ENCODE results near the gene CCNY.

GRCh38 chr10:35567951-35568350 lies 231.6 kb downstream of the CCNY start:
- TF ChIP-seq, protein P1, sequence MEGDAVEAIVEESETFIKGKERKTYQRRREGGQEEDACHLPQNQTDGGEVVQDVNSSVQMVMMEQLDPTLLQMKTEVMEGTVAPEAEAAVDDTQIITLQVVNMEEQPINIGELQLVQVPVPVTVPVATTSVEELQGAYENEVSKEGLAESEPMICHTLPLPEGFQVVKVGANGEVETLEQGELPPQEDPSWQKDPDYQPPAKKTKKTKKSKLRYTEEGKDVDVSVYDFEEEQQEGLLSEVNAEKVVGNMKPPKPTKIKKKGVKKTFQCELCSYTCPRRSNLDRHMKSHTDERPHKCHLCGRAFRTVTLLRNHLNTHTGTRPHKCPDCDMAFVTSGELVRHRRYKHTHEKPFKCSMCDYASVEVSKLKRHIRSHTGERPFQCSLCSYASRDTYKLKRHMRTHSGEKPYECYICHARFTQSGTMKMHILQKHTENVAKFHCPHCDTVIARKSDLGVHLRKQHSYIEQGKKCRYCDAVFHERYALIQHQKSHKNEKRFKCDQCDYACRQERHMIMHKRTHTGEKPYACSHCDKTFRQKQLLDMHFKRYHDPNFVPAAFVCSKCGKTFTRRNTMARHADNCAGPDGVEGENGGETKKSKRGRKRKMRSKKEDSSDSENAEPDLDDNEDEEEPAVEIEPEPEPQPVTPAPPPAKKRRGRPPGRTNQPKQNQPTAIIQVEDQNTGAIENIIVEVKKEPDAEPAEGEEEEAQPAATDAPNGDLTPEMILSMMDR (IDR thresholded peaks at IDR 0.05; ENCODE audit: insufficient read depth, low read depth, low read length): no peak
- no peak for TF ChIP-seq EZH2 (IDR thresholded peaks at IDR 0.05; ENCODE audit: insufficient read depth, low read length)

Data from astrocyte (in vitro differentiated cells and primary cell).